ENCODE measurements around the gene CACNB2. TPM values are rescaled to one million over a fixed set of nuclear protein-coding genes. Genes with fewer than 3 reads are reported as not detected.

CACNB2 gene
- total RNA-seq, 4 donors from 2014 or later, result 0.16 to 2.4 (median 1.8) TPM

DNA sequence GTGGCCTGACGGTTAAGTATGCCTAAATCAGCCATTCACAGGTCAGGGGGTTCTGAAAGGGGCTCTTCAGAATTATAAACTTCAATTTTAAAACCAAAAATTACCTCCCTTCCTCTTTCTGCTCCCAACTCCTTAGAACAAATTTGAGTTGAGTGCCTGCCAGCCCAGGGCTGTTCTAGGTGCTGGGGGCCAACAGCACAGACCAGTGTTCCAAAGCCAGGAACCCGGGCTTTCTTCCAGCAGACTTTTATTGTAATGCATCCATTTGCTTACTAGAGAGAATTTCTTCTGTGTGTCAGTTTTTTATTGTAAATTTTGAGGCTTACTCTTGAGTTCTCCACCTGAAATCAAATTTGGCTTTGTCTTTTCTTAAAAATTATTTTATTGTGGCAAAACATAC, 238.5 kb downstream of the CACNB2 start:
- TF ChIP-seq, protein P1, sequence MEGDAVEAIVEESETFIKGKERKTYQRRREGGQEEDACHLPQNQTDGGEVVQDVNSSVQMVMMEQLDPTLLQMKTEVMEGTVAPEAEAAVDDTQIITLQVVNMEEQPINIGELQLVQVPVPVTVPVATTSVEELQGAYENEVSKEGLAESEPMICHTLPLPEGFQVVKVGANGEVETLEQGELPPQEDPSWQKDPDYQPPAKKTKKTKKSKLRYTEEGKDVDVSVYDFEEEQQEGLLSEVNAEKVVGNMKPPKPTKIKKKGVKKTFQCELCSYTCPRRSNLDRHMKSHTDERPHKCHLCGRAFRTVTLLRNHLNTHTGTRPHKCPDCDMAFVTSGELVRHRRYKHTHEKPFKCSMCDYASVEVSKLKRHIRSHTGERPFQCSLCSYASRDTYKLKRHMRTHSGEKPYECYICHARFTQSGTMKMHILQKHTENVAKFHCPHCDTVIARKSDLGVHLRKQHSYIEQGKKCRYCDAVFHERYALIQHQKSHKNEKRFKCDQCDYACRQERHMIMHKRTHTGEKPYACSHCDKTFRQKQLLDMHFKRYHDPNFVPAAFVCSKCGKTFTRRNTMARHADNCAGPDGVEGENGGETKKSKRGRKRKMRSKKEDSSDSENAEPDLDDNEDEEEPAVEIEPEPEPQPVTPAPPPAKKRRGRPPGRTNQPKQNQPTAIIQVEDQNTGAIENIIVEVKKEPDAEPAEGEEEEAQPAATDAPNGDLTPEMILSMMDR (IDR thresholded peaks at IDR 0.05; ENCODE audit: low read depth), result no peak

DNA sequence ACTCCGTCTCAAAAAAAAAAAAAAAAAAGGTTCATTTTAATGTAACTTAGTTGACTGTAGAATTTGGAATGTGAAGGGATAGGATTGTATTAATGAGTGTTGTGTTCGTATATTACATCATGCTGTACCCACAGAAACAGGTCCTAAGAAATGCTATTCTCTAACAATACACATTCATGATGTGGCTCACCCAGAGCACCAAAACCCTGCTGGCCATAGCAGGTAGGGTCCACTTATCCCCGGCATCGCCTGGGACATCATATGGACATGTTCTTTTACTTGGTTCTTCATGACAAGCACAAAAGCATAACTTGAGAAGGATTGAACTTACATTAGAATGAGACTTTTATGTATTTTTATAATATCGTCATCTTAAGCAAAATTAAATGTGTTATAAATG, 241.5 kb downstream of the CACNB2 start:
- TF ChIP-seq, protein P1 (IDR thresholded peaks at IDR 0.05; ENCODE audit: low read depth), result no peak

- TF ChIP-seq, protein P1 (IDR thresholded peaks at IDR 0.05; ENCODE audit: low read depth), result no peak
Observed at GRCh38 chr10:18397906-18398305, 257.7 kb downstream of the CACNB2 start.

GRCh38 chr10:18399158-18399557, 258.9 kb downstream of the CACNB2 start:
- TF ChIP-seq, protein P1 (IDR thresholded peaks at IDR 0.05; ENCODE audit: low read depth), result no peak

DNA sequence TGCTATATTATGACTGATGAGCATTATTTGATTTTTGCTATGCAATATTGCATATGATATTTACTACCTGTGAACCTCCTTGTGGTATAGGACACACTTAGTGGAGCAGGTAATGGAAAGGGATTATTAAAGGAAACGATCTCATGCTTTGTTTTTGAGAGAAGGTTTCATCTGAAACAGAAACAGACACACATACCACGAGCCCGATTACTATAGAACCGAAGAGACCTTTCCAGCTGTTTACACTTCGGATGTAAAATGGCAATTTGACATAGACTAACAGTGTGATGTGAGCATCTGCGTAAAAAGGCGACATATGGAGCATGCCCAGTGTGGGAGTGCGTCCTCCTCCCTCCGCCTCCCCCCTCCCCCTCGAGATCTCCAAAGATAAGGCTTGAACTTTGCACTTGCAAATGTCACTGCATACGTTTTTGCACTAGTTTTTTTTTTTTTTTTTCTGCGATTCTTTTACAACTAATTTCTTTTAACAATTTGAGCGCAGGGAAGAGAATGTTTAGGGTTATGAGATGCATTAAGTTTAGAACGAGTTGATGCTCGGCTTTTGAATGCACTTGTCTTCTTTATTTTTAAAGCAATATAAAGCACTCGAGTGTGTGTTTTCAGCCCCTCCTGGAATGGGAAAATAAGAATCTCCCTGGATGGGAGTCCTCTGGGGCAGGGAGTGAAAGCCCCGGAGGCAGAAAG, 260.1 kb downstream of the CACNB2 start:
- TF ChIP-seq, protein P1 (IDR thresholded peaks at IDR 0.05; ENCODE audit: low read depth), result no peak

DNA sequence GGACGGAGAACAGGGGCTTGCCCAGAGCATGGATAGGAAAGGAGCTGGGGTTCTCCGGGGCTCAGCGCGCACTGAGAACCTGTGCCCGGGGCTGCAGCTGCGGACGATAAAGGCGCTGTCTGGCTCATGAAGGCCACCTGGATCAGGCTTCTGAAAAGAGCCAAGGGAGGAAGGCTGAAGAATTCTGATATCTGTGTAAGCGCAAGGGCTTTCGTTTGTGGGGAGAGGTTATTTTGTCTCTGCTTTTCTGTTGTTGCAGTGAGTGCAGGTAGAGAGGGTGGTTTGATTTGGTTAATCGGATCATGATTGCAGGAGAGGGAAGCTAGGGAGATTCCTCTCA, 260.7 kb downstream of the CACNB2 start:
- TF ChIP-seq, protein P1 (IDR thresholded peaks at IDR 0.05; ENCODE audit: low read depth), result no peak

GRCh38 chr10:18401416-18402195, 261.4 kb downstream of the CACNB2 start:
- TF ChIP-seq, protein P1 (IDR thresholded peaks at IDR 0.05; ENCODE audit: low read depth), result no peak

Measured in subcutaneous adipose tissue (tissue), 4 donors.